ENCODE data around the gene XPO6.

The XPO6 gene

GRCh38 chr16:28163699-28164098 lies 48.1 kb downstream of the XPO6 start:
- peaks cover 76% of the 10 kb centered on the region; the same call in 1 of the 2 replicates for H3K36me3 ChIP-seq (ENCODE audit: insufficient read depth, low read length)
- peaks cover 19% of the 10 kb centered on the region for H4K20me1 ChIP-seq (ENCODE audit: insufficient read depth, low read length, poor library complexity, severe bottlenecking)
- no peak overlapping the region for H3K4me2 ChIP-seq (ENCODE audit: low read depth, low read length, poor library complexity, severe bottlenecking)
- no peaks in the 10 kb centered on the region for H3K27me3 ChIP-seq (ENCODE audit: insufficient read depth, low read length, poor library complexity, severe bottlenecking)
- no peaks in the 10 kb centered on the region for H3F3A ChIP-seq (ENCODE audit: low read depth)
- H3K4me3 ChIP-seq (ENCODE audit: low read length, poor library complexity, severe bottlenecking): no peak overlapping the region
- H3K79me2 ChIP-seq (ENCODE audit: insufficient read depth, low read length): peaks cover 21% of the 10 kb centered on the region
- no peak overlapping the region for H3K9ac ChIP-seq (ENCODE audit: low read depth, low read length, poor library complexity, severe bottlenecking)
- H2AFZ ChIP-seq (ENCODE audit: low read length): no peak overlapping the region
- no peaks in the 10 kb centered on the region for H3K9me3 ChIP-seq (ENCODE audit: insufficient read depth, low read depth, low read length)
- TF ChIP-seq CTCF (conservative IDR thresholded peaks at IDR 0.05; ENCODE audit: low read length) (no peak), EZH2phosphoT487 (IDR thresholded peaks at IDR 0.05; ENCODE audit: borderline replicate concordance) (no peak)
- no peaks in the 10 kb centered on the region for H3K9me2 ChIP-seq (replicated peaks; ENCODE audit: low read depth, low read length)
- H3K4me1 ChIP-seq (ENCODE audit: insufficient read depth, low read length, poor library complexity, severe bottlenecking): no peaks in the 10 kb centered on the region

- Histone ChIP-seq H3K4me3 (ENCODE audit: low read length, poor library complexity, severe bottlenecking) (no peak overlapping the region), H3K4me1 (ENCODE audit: insufficient read depth, low read length, poor library complexity, severe bottlenecking) (no peaks in the 10 kb centered on the region), H3K36me3 (ENCODE audit: insufficient read depth, low read length) (peaks cover 75% of the 10 kb centered on the region), H2AFZ (ENCODE audit: low read length) (no peak overlapping the region), H3K9me3 (ENCODE audit: insufficient read depth, low read depth, low read length) (no peaks in the 10 kb centered on the region), H3F3A (ENCODE audit: low read depth) (no peaks in the 10 kb centered on the region), H3K27me3 (ENCODE audit: insufficient read depth, low read length, poor library complexity, severe bottlenecking) (no peaks in the 10 kb centered on the region), H3K9ac (ENCODE audit: low read depth, low read length, poor library complexity, severe bottlenecking) (no peak overlapping the region), H4K20me1 (ENCODE audit: insufficient read depth, low read length, poor library complexity, severe bottlenecking) (peaks cover 19% of the 10 kb centered on the region), H3K4me2 (ENCODE audit: low read depth, low read length, poor library complexity, severe bottlenecking) (no peak overlapping the region), H3K9me2 (replicated peaks; ENCODE audit: low read depth, low read length) (no peaks in the 10 kb centered on the region), H3K79me2 (ENCODE audit: insufficient read depth, low read length) (peaks cover 21% of the 10 kb centered on the region)
- TF ChIP-seq EZH2phosphoT487 (IDR thresholded peaks at IDR 0.05; ENCODE audit: borderline replicate concordance) (no peak), CTCF (conservative IDR thresholded peaks at IDR 0.05; ENCODE audit: low read length) (no peak)
Measured at GRCh38 chr16:28162326-28162877, 49.4 kb downstream of the XPO6 start.

GRCh38 chr16:28161626-28162025 lies 50.1 kb downstream of the XPO6 start:
- peaks cover 72% of the 10 kb centered on the region for H3K36me3 ChIP-seq (ENCODE audit: insufficient read depth, low read length)
- no peak for TF ChIP-seq CTCF (conservative IDR thresholded peaks at IDR 0.05; ENCODE audit: low read length)
- no peak for TF ChIP-seq EZH2phosphoT487 (IDR thresholded peaks at IDR 0.05; ENCODE audit: borderline replicate concordance)
- no peak overlapping the region for H3K4me3 ChIP-seq (ENCODE audit: low read length, poor library complexity, severe bottlenecking)
- H3K79me2 ChIP-seq (ENCODE audit: insufficient read depth, low read length): peaks cover 21% of the 10 kb centered on the region
- no peaks in the 10 kb centered on the region for H3F3A ChIP-seq (ENCODE audit: low read depth)
- peaks cover 19% of the 10 kb centered on the region for H4K20me1 ChIP-seq (ENCODE audit: insufficient read depth, low read length, poor library complexity, severe bottlenecking)
- no peaks in the 10 kb centered on the region for H3K4me1 ChIP-seq (ENCODE audit: insufficient read depth, low read length, poor library complexity, severe bottlenecking)
- no peaks in the 10 kb centered on the region for H3K9me2 ChIP-seq (replicated peaks; ENCODE audit: low read depth, low read length)
- no peak overlapping the region for H2AFZ ChIP-seq (ENCODE audit: low read length)
- H3K27me3 ChIP-seq (ENCODE audit: insufficient read depth, low read length, poor library complexity, severe bottlenecking): no peaks in the 10 kb centered on the region
- no peak overlapping the region for H3K9ac ChIP-seq (ENCODE audit: low read depth, low read length, poor library complexity, severe bottlenecking)
- no peaks in the 10 kb centered on the region for H3K9me3 ChIP-seq (ENCODE audit: insufficient read depth, low read depth, low read length)
- no peak overlapping the region for H3K4me2 ChIP-seq (ENCODE audit: low read depth, low read length, poor library complexity, severe bottlenecking)
